WTC11 (cell line): ENCODE measurements around the gene MTFMT. TPM values are rescaled to one million over a fixed set of nuclear protein-coding genes. Genes with fewer than 3 reads are reported as not detected.
A peak's percentile ranks its signal among the peaks of the same experiment; 100 is the strongest.

ENCODE experiments used
- ATAC-seq: fragments of 200-7000 bp; cut with Tn5 transposase; 2 replicates; pipeline ENCODE4 v1.10.0; 2021; ENCODE audit warnings: mild to moderate bottlenecking, moderate library complexity
- CTCF ChIA-PET: fragments of 300-600 bp; sonication (Branson Sonifier 250); formaldehyde crosslinking; loops from one replicate; lab custom pipeline; 2021; ENCODE audit warnings: antibody characterized with exemption; lab: Charles Lee
- POLR2A ChIA-PET: fragments of 350-600 bp; sonication (Branson Sonifier 250); formaldehyde crosslinking; loops from one replicate; lab custom pipeline; 2021; ENCODE audit warnings: antibody characterized with exemption; lab: Charles Lee
- DNase-seq: peaks from one replicate; pipeline ENCODE4 v3.0.0; 2021; ENCODE audit warnings: low spot score
- H3K27ac Mint-ChIP-seq: 2 replicates; pipeline ENCODE4 v1.8.0; 2021; ENCODE audit warnings: mixed read lengths
- H3K27me3 Mint-ChIP-seq: 2 replicates; pipeline ENCODE4 v1.8.0; 2021; ENCODE audit warnings: low read depth, mild to moderate bottlenecking, moderate library complexity, mixed read lengths
- H3K36me3 Mint-ChIP-seq: 2 replicates; pipeline ENCODE4 v1.8.0; 2021; ENCODE audit warnings: mixed read lengths
- H3K4me1 Mint-ChIP-seq: 2 replicates; pipeline ENCODE4 v1.8.0; 2022; ENCODE audit warnings: mixed read lengths
- H3K4me3 Mint-ChIP-seq: 2 replicates; pipeline ENCODE4 v1.8.0; 2021; ENCODE audit warnings: mild to moderate bottlenecking, moderate library complexity, mixed read lengths
- H3K9me3 Mint-ChIP-seq: 2 replicates; pipeline ENCODE4 v1.8.0; 2021; ENCODE audit warnings: mixed read lengths
- ARID4B ChIP-seq: sonication (generic); formaldehyde crosslinking; IDR thresholded peaks from 2 replicates; pipeline ENCODE4 v1.8.0; 2023; ENCODE audit warnings: missing genetic modification reagents, mild to moderate bottlenecking, borderline replicate concordance
- CREB1 ChIP-seq: sonication (generic); formaldehyde crosslinking; IDR thresholded peaks from 2 replicates; pipeline ENCODE4 v1.8.0; 2023; ENCODE audit warnings: mild to moderate bottlenecking, missing genetic modification reagents
- CTCF ChIP-seq: fragments of 200-600 bp; IDR thresholded peaks from 2 replicates; pipeline ENCODE4 v1.8.0; 2022; ENCODE audit warnings: antibody characterized with exemption
- EMX1 ChIP-seq: fragments of 250-450 bp; sonication (Bioruptor Pico); IDR thresholded peaks from 2 replicates; pipeline ENCODE4 v1.8.0; 2021; ENCODE audit warnings: mild to moderate bottlenecking
- ETV6 ChIP-seq: sonication (generic); formaldehyde crosslinking; IDR thresholded peaks from 2 replicates; pipeline ENCODE4 v1.8.1; 2022; ENCODE audit warnings: mild to moderate bottlenecking, missing genetic modification reagents
- GTF2I ChIP-seq: fragments of 250-450 bp; sonication (Bioruptor Pico); conservative IDR thresholded peaks from 2 replicates; pipeline ENCODE4 v1.4.0; 2021; ENCODE audit warnings: mild to moderate bottlenecking
- MAX ChIP-seq: sonication (generic); formaldehyde crosslinking; IDR thresholded peaks from 2 replicates; pipeline ENCODE4 v1.8.0; 2022; ENCODE audit warnings: mild to moderate bottlenecking, missing genetic modification reagents
- MXD4 ChIP-seq: fragments of 250-450 bp; sonication (Bioruptor Pico); IDR thresholded peaks from 2 replicates; pipeline ENCODE4 v1.8.0; 2021; ENCODE audit warnings: mild to moderate bottlenecking, moderate library complexity, borderline replicate concordance
- NFE2L1 ChIP-seq: sonication (generic); formaldehyde crosslinking; IDR thresholded peaks from 2 replicates; pipeline ENCODE4 v1.8.1; 2023; ENCODE audit warnings: missing genetic modification reagents
- NFYB ChIP-seq: sonication (generic); formaldehyde crosslinking; conservative IDR thresholded peaks from 2 replicates; pipeline ENCODE4 v1.8.0; 2022; ENCODE audit warnings: low read depth, missing genetic modification reagents
- SOX15 ChIP-seq: fragments of 250-450 bp; sonication (Bioruptor Pico); IDR thresholded peaks from 2 replicates; pipeline ENCODE4 v1.9.0; 2021; ENCODE audit warnings: mild to moderate bottlenecking
- TEAD1 ChIP-seq: sonication (generic); formaldehyde crosslinking; IDR thresholded peaks from 2 replicates; pipeline ENCODE4 v1.8.0; 2022; ENCODE audit warnings: mild to moderate bottlenecking, missing genetic modification reagents
- TEAD4 ChIP-seq: sonication (generic); formaldehyde crosslinking; IDR thresholded peaks from 2 replicates; pipeline ENCODE4 v1.8.0; 2022; ENCODE audit warnings: mild to moderate bottlenecking, missing genetic modification reagents
- USF2 ChIP-seq: sonication (generic); formaldehyde crosslinking; IDR thresholded peaks from 2 replicates; pipeline ENCODE4 v1.8.1; 2023; ENCODE audit warnings: mild to moderate bottlenecking, missing genetic modification reagents, moderate library complexity
- ZBTB21 ChIP-seq: sonication (generic); formaldehyde crosslinking; IDR thresholded peaks from 2 replicates; pipeline ENCODE4 v1.8.1; 2023; ENCODE audit warnings: mild to moderate bottlenecking, missing genetic modification reagents, borderline replicate concordance
- ZNF219 ChIP-seq: sonication (generic); formaldehyde crosslinking; IDR thresholded peaks from 2 replicates; pipeline ENCODE4 v1.8.0; 2023; ENCODE audit warnings: missing genetic modification reagents, mild to moderate bottlenecking, borderline replicate concordance
- ZNF396 ChIP-seq: fragments of 250-450 bp; sonication (Bioruptor Pico); IDR thresholded peaks from 2 replicates; pipeline ENCODE4 v1.8.0; 2021; ENCODE audit warnings: mild to moderate bottlenecking, moderate library complexity, borderline replicate concordance
- ZNF416 ChIP-seq: fragments of 250-450 bp; sonication (Bioruptor Pico); IDR thresholded peaks from 2 replicates; pipeline ENCODE4 v1.9.0; 2021; ENCODE audit warnings: mild to moderate bottlenecking, inconsistent platforms
- total RNA-seq: library from RNA; stranded (reverse); gene quantifications from 3 replicates; pipeline ENCODE4 v1.2.3, GENCODE V29; 2021
- TF ChIP-seq, protein P1 (sequence below): sonication (generic); formaldehyde crosslinking; IDR thresholded peaks from 2 replicates; pipeline ENCODE4 v1.8.1; 2022; ENCODE audit warnings: low read depth, mild to moderate bottlenecking, moderate library complexity, missing genetic modification reagents, borderline replicate concordance
- TF ChIP-seq, protein P2 (sequence below): fragments of 250-450 bp; sonication (Bioruptor Pico); IDR thresholded peaks from 2 replicates; pipeline ENCODE4 v2.1.2; 2022; ENCODE audit warnings: mild to moderate bottlenecking, moderate library complexity
- TF ChIP-seq, protein P3 (sequence below): sonication (generic); formaldehyde crosslinking; IDR thresholded peaks from 2 replicates; pipeline ENCODE4 v1.8.1; 2022; ENCODE audit warnings: mild to moderate bottlenecking, missing genetic modification reagents, moderate library complexity, borderline replicate concordance

The MTFMT gene
- total RNA-seq, 1 experiment from 2014 or later = 26.7 TPM

- POLR2A ChIA-PET = interaction anchor here (1.0 kb wide), 1 partner anchor 46 kb away, joined by 3 read pairs; no protein-coding TSS in a partner anchor
These were observed 25.9 kb upstream of the MTFMT start for GRCh38 chr15:65055201-65055870.

DNA sequence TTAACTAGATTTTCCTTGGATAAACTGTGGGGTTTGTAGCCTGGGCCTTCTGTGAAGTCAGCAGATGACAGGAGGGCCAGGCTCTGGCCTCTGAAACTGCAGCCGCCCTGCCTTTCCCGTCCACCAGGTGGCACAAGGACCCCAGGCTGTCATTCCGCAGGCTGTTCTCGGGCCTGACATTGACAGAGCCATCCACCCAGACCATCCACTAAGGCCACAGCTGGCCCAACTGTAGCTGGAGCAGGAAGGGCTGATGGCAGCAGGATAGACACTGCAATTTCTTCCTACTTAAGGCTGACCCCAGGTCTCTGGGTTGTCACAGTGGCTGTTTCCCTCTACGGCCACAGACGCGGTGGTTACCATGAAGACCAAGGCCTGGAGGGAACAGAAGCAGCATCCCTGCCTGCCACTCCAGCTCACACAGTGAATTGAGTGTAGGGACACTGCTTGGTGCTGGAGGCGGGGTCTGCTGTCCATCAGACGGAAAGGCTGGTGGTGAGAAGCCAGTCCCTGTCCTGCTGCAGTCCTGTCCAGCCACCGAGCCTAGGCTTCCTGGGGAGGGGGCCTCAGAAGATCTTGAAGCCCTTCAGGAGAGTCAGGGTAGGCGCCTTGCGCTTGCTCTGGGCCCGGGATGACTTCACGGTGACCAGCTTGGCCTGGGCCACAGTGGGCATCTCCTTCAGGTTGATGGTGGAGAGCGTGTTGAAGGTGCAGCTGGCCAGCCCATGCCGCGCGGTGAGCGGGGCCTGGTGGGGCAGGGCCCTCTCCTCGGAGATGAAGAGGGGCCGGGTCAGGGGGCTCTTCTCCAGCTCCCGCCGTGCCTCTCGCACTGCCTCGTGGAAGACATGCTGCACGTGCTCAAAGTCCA is 25.1 kb upstream of the MTFMT start:
- Mint-ChIP-seq H3K9me3 (no peaks in the 10 kb centered on the region), H3K27ac (no peak overlapping the region), H3K4me1 (peaks cover 4% of the 10 kb centered on the region; the same call in 1 of the 2 replicates), H3K4me3 (no peak overlapping the region), H3K36me3 (no peaks in the 10 kb centered on the region), H3K27me3 (peaks cover 2% of the 10 kb centered on the region; the same call in 1 of the 2 replicates)
- DNase-seq (peak; percentile 86), ATAC-seq (peak; percentile 82)
- POLR2A ChIA-PET = interaction anchor here (0.6 to 1.0 kb wide), 2 partner anchors 47 to 348 kb away, joined by 3 to 4 read pairs; no protein-coding TSS in a partner anchor
- CTCF ChIA-PET = interaction anchor here (0.6 to 20.3 kb wide), 19 partner anchors 11 to 232 kb away, joined by 3 to 292 read pairs (median 4); partner anchors contain the start of genes KBTBD13, PARP16, RASL12 and SLC51B
- TF ChIP-seq ZBTB21 (CRISPR knock-in tag) (no peak), ARID4B (CRISPR knock-in tag) (peak; percentile 64; the same call in 1 of the 2 replicates), TEAD1 (CRISPR knock-in tag) (0 out of 2 replicates have a peak, but pooled peaks have one; percentile 23), ZNF219 (CRISPR knock-in tag) (no peak), ETV6 (no peak), CTCF (peak; percentile 83), TEAD4 (no peak), ZNF396 (CRISPR knock-in tag) (no peak), SOX15 (CRISPR knock-in tag) (no peak), MAX (no peak), NFE2L1 (CRISPR knock-in tag) (no peak), MXD4 (CRISPR knock-in tag) (no peak), ZNF416 (CRISPR knock-in tag) (no peak)
- TF ChIP-seq, protein P1, sequence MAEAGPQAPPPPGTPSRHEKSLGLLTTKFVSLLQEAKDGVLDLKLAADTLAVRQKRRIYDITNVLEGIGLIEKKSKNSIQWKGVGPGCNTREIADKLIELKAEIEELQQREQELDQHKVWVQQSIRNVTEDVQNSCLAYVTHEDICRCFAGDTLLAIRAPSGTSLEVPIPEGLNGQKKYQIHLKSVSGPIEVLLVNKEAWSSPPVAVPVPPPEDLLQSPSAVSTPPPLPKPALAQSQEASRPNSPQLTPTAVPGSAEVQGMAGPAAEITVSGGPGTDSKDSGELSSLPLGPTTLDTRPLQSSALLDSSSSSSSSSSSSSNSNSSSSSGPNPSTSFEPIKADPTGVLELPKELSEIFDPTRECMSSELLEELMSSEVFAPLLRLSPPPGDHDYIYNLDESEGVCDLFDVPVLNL (CRISPR knock-in tag) = no peak
- TF ChIP-seq, protein P2, sequence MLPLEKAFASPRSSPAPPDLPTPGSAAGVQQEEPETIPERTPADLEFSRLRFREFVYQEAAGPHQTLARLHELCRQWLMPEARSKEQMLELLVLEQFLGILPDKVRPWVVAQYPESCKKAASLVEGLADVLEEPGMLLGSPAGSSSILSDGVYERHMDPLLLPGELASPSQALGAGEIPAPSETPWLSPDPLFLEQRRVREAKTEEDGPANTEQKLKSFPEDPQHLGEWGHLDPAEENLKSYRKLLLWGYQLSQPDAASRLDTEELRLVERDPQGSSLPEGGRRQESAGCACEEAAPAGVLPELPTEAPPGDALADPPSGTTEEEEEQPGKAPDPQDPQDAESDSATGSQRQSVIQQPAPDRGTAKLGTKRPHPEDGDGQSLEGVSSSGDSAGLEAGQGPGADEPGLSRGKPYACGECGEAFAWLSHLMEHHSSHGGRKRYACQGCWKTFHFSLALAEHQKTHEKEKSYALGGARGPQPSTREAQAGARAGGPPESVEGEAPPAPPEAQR (CRISPR knock-in tag) = no peak

More at GRCh38 chr15:65055201-65055870, 25.9 kb upstream of the MTFMT start:
- CTCF ChIA-PET = interaction anchor here (0.8 to 20.3 kb wide), 9 partner anchors 10 to 157 kb away, joined by 3 to 292 read pairs (median 12); partner anchors contain the start of genes KBTBD13, RASL12 and SLC51B
- no peak for ATAC-seq
- H3K36me3 Mint-ChIP-seq = no peaks in the 10 kb centered on the region
- peaks cover 4% of the 10 kb centered on the region for H3K9me3 Mint-ChIP-seq
- no peak for DNase-seq
- H3K4me3 Mint-ChIP-seq = no peak overlapping the region
- no peak for TF ChIP-seq ZBTB21 (CRISPR knock-in tag)
- no peak for TF ChIP-seq EMX1
- TF ChIP-seq NFYB (CRISPR knock-in tag) = no peak
- no peak for TF ChIP-seq GTF2I
- TF ChIP-seq, protein P3, sequence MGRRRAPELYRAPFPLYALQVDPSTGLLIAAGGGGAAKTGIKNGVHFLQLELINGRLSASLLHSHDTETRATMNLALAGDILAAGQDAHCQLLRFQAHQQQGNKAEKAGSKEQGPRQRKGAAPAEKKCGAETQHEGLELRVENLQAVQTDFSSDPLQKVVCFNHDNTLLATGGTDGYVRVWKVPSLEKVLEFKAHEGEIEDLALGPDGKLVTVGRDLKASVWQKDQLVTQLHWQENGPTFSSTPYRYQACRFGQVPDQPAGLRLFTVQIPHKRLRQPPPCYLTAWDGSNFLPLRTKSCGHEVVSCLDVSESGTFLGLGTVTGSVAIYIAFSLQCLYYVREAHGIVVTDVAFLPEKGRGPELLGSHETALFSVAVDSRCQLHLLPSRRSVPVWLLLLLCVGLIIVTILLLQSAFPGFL (CRISPR knock-in tag) = no peak
- no peak for TF ChIP-seq USF2 (CRISPR knock-in tag)
- TF ChIP-seq CREB1 (CRISPR knock-in tag) = no peak
- H3K27me3 Mint-ChIP-seq = no peaks in the 10 kb centered on the region
- no peak overlapping the region for H3K27ac Mint-ChIP-seq
- no peaks in the 10 kb centered on the region for H3K4me1 Mint-ChIP-seq
